ENCODE results near the gene STAG1.
"Not testable (repeated sequence)": the region's sequence is repeated elsewhere in the genome, so short reads cannot be mapped to it uniquely, and the experiment has no call there.

Gene STAG1

DNA sequence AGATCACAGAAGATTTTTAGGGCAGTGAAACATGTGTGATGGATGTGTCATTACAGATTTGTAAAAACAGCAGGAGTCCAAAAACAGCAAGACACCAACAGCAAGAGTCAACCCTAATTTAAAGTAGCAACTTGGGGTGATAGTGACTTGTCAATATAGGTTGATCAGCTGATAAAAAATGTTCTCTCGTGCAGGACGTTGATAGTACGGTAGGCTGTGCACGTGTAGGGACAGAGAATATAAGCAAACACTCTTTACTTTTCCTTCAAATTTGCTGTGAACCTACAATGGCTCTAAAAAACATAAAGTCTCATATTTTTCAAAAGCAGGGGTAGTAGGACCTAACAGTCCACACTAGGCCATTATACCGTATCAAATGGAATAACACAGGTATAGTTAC is 120.8 kb downstream of the STAG1 start:
- H3K4me3 ChIP-seq (ENCODE audit: low read depth, low read length), result no peak overlapping the region
- TF ChIP-seq CTCF (IDR thresholded peaks at IDR 0.05; ENCODE audit: borderline replicate concordance, insufficient read depth, low read depth, low read length), result no peak

GRCh38 chr3:136630915-136631314 is 121.3 kb downstream of the STAG1 start:
- no peak overlapping the region for H3K4me3 ChIP-seq (ENCODE audit: low read depth, low read length)
- no peak for TF ChIP-seq CTCF (IDR thresholded peaks at IDR 0.05; ENCODE audit: borderline replicate concordance, insufficient read depth, low read depth, low read length)

GRCh38 chr3:136626493-136626892 is 125.7 kb downstream of the STAG1 start:
- no peak for TF ChIP-seq CTCF (IDR thresholded peaks at IDR 0.05; ENCODE audit: borderline replicate concordance, insufficient read depth, low read depth, low read length)
- no peak overlapping the region for H3K4me3 ChIP-seq (ENCODE audit: low read depth, low read length)

- TF ChIP-seq CTCF (IDR thresholded peaks at IDR 0.05; ENCODE audit: borderline replicate concordance, insufficient read depth, low read depth, low read length), result no peak
Observed at GRCh38 chr3:136624894-136625815, 127.0 kb downstream of the STAG1 start.

GRCh38 chr3:136624371-136624770 is 127.8 kb downstream of the STAG1 start:
- no peak overlapping the region for H3K4me3 ChIP-seq (ENCODE audit: low read depth, low read length)
- no peak for TF ChIP-seq CTCF (IDR thresholded peaks at IDR 0.05; ENCODE audit: borderline replicate concordance, insufficient read depth, low read depth, low read length)

More at GRCh38 chr3:136624894-136625815, 127.0 kb downstream of the STAG1 start:
- H3K4me3 ChIP-seq (ENCODE audit: low read depth, low read length), result no peak overlapping the region

- H3K4me3 ChIP-seq (ENCODE audit: low read depth, low read length), result no peak overlapping the region
- TF ChIP-seq CTCF (IDR thresholded peaks at IDR 0.05; ENCODE audit: borderline replicate concordance, insufficient read depth, low read depth, low read length), result no peak
Observed at GRCh38 chr3:136621628-136622027, 130.6 kb downstream of the STAG1 start.

- no peak for TF ChIP-seq CTCF (IDR thresholded peaks at IDR 0.05; ENCODE audit: borderline replicate concordance, insufficient read depth, low read depth, low read length)
- H3K4me3 ChIP-seq (ENCODE audit: low read depth, low read length), result no peak overlapping the region
Observed at GRCh38 chr3:136620436-136620835, 131.7 kb downstream of the STAG1 start.

DNA sequence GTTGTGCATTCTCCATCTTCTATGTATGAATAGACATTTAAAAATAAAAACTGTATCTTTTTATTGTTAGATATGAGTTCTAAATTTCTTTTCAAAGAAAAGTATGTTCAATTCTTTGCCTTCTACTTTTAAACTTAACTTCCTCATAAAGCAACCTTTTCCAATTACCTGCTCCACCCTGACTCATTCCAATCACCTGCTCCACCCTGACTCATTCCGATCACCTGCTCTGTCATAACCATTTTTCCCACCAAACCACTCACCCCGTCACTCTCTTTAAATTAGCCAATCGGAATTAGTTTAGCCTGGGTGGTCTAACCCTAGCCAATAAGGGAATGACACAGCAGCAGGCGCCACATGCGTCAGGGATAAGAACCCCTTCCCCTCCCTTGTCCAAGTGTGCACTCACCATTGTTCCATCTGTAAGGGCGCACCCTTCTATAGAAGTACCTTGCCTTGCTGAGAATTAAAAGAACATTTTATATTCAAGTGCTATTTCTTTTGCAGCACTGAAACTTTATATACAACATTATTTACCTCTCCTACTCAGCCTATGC is 134.1 kb downstream of the STAG1 start:
- not testable (repeated sequence) for H3K4me3 ChIP-seq (ENCODE audit: low read depth, low read length)
